PFSK-1 (cell line): Measurements from ENCODE around the gene S1PR3.

ENCODE experiments used
- FOXP2 ChIP-seq: optimal IDR thresholded peaks from 2 replicates; pipeline ENCODE3; 2011; ENCODE audit warnings: borderline replicate concordance, control low read depth, inconsistent platforms; ENCODE audit not compliant: insufficient read depth; ENCODE audit errors: extremely low read length, extremely low read depth
- POLR2AphosphoS5 ChIP-seq: IDR thresholded peaks from 2 replicates; pipeline ENCODE4 v1.6.1; 2012; ENCODE audit warnings: low read depth, mild to moderate bottlenecking, control low read depth, low read length, moderate library complexity
- SIN3A ChIP-seq: IDR thresholded peaks from 2 replicates; pipeline ENCODE4 v1.6.1; 2012; ENCODE audit warnings: mild to moderate bottlenecking, low read length, moderate library complexity, borderline replicate concordance; ENCODE audit not compliant: insufficient read depth
- TAF1 ChIP-seq: IDR thresholded peaks from 2 replicates; pipeline ENCODE4 v1.6.1; 2012; ENCODE audit warnings: low read length, control low read depth, borderline replicate concordance; ENCODE audit not compliant: insufficient read depth
- TF ChIP-seq, protein P1 (sequence below), 2 experiments: IDR thresholded peaks; 2 replicates each; pipeline versions ENCODE4 v1.6.1 to v1.8.0; 2011 to 2012; ENCODE audit warnings: low read depth in 2 of 2, low read length in 2 of 2, control low read depth in 1 of 2, inconsistent platforms in 1 of 2, mild to moderate bottlenecking in 1 of 2, moderate library complexity in 1 of 2; ENCODE audit not compliant: insufficient read depth in 1 of 2

Gene S1PR3

DNA sequence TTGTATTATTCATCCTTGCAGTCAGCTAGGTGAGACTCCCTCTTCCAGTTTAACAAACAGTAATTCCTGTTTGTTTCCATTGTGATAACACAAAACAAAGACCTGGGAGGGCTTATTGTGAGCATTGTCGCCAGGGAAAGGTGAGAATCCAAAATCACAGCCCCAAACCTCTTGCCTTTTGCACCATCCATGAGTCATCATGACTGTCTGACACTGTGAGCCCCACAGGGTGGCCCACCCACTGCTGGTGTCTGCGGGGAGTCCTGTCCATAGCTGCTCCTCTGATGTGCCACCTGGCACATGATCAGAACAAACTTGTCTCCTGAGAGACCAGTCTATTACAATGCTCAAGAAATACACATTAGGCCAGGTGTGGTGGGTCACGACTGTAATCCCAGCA lies 33.7 kb upstream of the S1PR3 start:
- TF ChIP-seq FOXP2 (no peak), TAF1 (no peak), POLR2AphosphoS5 (no peak), SIN3A (no peak)
- TF ChIP-seq, protein P1, sequence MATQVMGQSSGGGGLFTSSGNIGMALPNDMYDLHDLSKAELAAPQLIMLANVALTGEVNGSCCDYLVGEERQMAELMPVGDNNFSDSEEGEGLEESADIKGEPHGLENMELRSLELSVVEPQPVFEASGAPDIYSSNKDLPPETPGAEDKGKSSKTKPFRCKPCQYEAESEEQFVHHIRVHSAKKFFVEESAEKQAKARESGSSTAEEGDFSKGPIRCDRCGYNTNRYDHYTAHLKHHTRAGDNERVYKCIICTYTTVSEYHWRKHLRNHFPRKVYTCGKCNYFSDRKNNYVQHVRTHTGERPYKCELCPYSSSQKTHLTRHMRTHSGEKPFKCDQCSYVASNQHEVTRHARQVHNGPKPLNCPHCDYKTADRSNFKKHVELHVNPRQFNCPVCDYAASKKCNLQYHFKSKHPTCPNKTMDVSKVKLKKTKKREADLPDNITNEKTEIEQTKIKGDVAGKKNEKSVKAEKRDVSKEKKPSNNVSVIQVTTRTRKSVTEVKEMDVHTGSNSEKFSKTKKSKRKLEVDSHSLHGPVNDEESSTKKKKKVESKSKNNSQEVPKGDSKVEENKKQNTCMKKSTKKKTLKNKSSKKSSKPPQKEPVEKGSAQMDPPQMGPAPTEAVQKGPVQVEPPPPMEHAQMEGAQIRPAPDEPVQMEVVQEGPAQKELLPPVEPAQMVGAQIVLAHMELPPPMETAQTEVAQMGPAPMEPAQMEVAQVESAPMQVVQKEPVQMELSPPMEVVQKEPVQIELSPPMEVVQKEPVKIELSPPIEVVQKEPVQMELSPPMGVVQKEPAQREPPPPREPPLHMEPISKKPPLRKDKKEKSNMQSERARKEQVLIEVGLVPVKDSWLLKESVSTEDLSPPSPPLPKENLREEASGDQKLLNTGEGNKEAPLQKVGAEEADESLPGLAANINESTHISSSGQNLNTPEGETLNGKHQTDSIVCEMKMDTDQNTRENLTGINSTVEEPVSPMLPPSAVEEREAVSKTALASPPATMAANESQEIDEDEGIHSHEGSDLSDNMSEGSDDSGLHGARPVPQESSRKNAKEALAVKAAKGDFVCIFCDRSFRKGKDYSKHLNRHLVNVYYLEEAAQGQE (IDR thresholded peaks at IDR 0.05; ENCODE audit: insufficient read depth in 1 of 2, low read depth in 2 of 2, low read length in 2 of 2) = no peak

DNA sequence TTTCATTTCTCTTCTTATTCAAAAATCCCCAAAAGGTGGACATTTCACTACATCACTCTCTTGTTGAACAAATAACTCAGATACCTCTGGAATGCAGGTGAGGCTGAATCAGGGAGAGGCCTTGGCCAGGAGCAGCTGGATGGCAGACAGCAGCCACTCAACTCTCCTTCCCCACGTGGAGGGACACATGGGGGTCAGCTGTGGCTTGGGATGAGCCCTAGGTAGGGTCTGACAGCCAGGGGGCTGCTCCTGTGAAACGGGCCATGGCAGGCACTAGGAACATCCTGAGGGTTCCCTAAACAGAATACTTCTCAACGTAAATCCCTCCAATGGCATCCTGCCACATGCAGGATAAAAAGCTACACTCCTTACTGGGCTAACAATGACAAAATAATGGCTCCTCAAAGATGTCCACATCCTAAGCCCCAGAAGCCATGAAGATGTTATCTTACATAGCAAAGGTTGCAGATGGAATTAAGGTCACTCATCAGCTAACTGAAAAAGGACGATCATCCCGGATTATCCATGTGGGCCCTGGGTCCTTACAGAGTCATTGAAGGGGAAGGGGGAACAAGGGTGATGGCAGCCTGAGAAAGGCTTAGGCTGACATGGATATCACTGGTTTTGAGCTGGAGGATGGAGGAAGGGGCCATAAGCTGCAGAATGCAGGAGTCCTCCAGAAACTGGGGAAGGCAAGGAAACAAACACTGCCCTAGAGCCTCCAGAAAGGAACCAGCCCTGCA lies 31.4 kb upstream of the S1PR3 start:
- TF ChIP-seq FOXP2 (no peak), SIN3A (no peak), POLR2AphosphoS5 (no peak), TAF1 (no peak)
- TF ChIP-seq, protein P1 (IDR thresholded peaks at IDR 0.05; ENCODE audit: insufficient read depth in 1 of 2, low read depth in 2 of 2, low read length in 2 of 2) = no peak

DNA sequence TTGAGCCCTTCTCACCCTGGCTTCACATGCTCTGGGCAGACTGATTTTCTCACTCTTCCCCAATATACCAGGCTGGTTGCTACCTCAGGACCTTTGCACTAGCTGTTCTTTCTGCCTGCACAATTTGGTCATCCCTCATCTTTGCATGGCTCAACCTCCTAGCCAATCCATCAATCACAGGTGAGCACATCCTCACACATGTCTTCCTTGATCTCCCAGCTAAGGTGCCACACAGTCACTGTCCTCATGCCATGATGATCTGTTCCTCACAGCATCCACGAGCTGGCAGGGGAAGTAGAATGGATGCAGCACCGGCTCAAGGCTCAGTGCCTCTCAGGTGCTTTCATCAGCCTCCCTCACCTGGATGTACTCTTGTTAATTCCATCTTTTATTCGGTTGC lies 30.6 kb upstream of the S1PR3 start:
- no peak for TF ChIP-seq SIN3A

DNA sequence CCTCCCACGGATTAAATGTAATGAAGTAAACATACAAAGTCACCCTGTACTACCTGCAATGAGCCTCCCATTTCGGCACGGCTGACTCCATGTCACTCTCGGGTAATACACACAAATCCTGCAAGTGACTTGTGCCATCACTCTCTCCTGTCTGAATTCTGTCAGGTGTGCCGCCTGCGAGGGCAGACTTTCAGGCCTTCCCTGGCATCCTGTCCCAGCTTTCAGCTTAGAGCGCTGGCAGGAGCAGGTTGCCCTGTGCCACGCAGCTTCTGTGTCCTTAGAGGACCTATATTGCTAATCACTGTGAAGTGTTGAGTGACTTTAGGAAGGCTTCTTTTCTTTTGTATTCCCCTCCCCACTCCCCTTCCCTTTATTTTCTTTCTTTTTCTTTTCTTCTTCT lies 25.8 kb upstream of the S1PR3 start:
- no peak for TF ChIP-seq TAF1
- TF ChIP-seq, protein P1 (IDR thresholded peaks at IDR 0.05; ENCODE audit: insufficient read depth in 1 of 2, low read depth in 2 of 2, low read length in 2 of 2) = no peak
- no peak for TF ChIP-seq FOXP2
- TF ChIP-seq POLR2AphosphoS5 = no peak
- TF ChIP-seq SIN3A = no peak

DNA sequence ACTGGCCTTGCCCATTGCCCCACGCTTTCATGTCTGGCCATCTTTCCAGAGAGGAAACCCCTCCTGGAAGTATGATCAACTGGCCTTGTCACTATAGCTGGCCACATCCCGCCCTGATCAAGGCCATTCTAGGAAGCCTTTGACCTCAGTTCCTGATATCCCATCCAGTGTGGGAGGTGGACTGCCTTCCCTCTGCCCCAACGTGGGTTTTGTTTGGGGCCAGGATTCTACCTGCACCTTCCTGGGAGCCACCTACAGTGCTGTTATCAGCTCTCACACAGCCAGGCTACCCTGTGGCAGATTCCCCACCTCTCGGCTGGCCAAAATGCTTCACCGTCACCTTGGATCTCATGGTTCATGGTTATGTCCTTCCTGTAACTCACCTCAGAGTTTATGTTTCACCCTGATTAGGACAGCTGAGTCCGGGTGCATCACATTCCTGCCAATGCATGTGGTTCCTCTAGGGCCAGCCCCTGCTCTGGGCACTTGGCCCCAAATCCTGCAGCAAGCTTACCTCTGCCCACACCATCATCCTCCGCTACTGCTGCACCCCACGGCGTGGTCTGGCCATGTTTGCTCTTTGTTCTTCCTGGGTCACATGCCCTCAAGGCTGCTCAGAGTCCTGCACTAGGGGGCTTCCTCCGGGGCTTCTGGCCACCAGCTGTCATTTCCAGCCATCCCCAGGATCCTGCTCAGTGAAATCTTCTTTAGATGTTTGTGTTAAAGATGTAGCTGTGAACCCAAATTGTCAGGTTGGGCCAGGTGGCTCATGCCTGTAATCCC lies 24.2 kb upstream of the S1PR3 start:
- no peak for TF ChIP-seq FOXP2
- no peak for TF ChIP-seq TAF1
- TF ChIP-seq, protein P1 (IDR thresholded peaks at IDR 0.05; ENCODE audit: insufficient read depth in 1 of 2, low read depth in 2 of 2, low read length in 2 of 2) = no peak
- no peak for TF ChIP-seq SIN3A
- TF ChIP-seq POLR2AphosphoS5 = no peak
